Right ventricle myocardium superior (tissue), 1 donor: ENCODE data around the gene CNIH2. TPM values are rescaled to one million over a fixed set of nuclear protein-coding genes. Genes with fewer than 3 reads are reported as not detected.
"Not testable (repeated sequence)": the region's sequence is repeated elsewhere in the genome, so short reads cannot be mapped to it uniquely, and the experiment has no call there.

Experiments used
- ATAC-seq: fragments of 200-7000 bp; cut with Tn5 transposase; one replicate; pipeline ENCODE4 v1.9.1; 2020; ENCODE audit warnings: mild to moderate bottlenecking; ENCODE audit not compliant: poor library complexity
- DNase-seq: peaks from one replicate; pipeline ENCODE4 v3.0.0-alpha.2; 2020
- intact Hi-C: fragments of 100-400 bp; cut with DNase I; formaldehyde crosslinking; loops from one replicate; pipeline ENCODE4 v1.11.2; 2022
- total RNA-seq: library from RNA; stranded (reverse); fragmentation: NEBNext Ultra II Directional; extraction: Animal tissue kit (Norgen Biotek cat#: 25700); gene quantifications from one replicate; pipeline ENCODE4 v1.2.1, GENCODE V29; 2021
- donor health status: DM: no; HTN: yes; CAD: no; lungs with severe emphysema.

The CNIH2 gene
- total RNA-seq, 1 donor from 2014 or later = not detected

- intact Hi-C loops = no loop called here
- ATAC-seq = peak; percentile 70
- DNase-seq = no peak
Measured at GRCh38 chr11:66299186-66299585, 21.2 kb downstream of the CNIH2 start.

- DNase-seq = no peak
- intact Hi-C loops = no loop called here
- ATAC-seq = no peak
Measured at GRCh38 chr11:66302656-66303055, 24.7 kb downstream of the CNIH2 start.

- DNase-seq = no peak
- no peak for ATAC-seq
- intact Hi-C loops = no loop called here
Measured at GRCh38 chr11:66309475-66309874, 31.5 kb downstream of the CNIH2 start.

- DNase-seq (no peak), ATAC-seq (no peak)
- intact Hi-C loops = loop anchor here (2.0 to 10.0 kb wide), 2 partner anchors 18 to 74 kb away; no protein-coding TSS in a partner anchor
Measured at GRCh38 chr11:66310324-66310723, 32.3 kb downstream of the CNIH2 start.

GRCh38 chr11:66310803-66311440 lies 32.9 kb downstream of the CNIH2 start:
- not testable (repeated sequence) for DNase-seq, ATAC-seq
- intact Hi-C loops = loop anchor here (2.0 to 10.0 kb wide), 2 partner anchors 18 to 74 kb away; no protein-coding TSS in a partner anchor

- intact Hi-C loops = loop anchor here (2.0 to 10.0 kb wide), 2 partner anchors 17 to 73 kb away; no protein-coding TSS in a partner anchor
- DNase-seq = no peak
- no peak for ATAC-seq
Measured at GRCh38 chr11:66311470-66311964, 33.5 kb downstream of the CNIH2 start.

- peak; percentile 84 for ATAC-seq
- intact Hi-C loops = loop anchor here (2.0 to 10.0 kb wide), 2 partner anchors 17 to 73 kb away; no protein-coding TSS in a partner anchor
- peak; percentile 96 for DNase-seq
Measured at GRCh38 chr11:66311965-66312548, 34.1 kb downstream of the CNIH2 start.

GRCh38 chr11:66312549-66313320 lies 34.8 kb downstream of the CNIH2 start:
- intact Hi-C loops = loop anchor here (10.0 kb wide), 1 partner anchor 72 kb away; no protein-coding TSS in a partner anchor
- ATAC-seq = peak; percentile 82
- DNase-seq = peak; percentile 100

GRCh38 chr11:66313321-66314185 lies 35.6 kb downstream of the CNIH2 start:
- DNase-seq = peak; percentile 67
- no peak for ATAC-seq
- intact Hi-C loops = loop anchor here (10.0 kb wide), 1 partner anchor 71 kb away; no protein-coding TSS in a partner anchor

- intact Hi-C loops = loop anchor here (10.0 kb wide), 1 partner anchor 71 kb away; no protein-coding TSS in a partner anchor
- no peak for DNase-seq
- no peak for ATAC-seq
Measured at GRCh38 chr11:66314186-66314501, 36.2 kb downstream of the CNIH2 start.

GRCh38 chr11:66314561-66315497 lies 36.9 kb downstream of the CNIH2 start:
- intact Hi-C loops = loop anchor here (10.0 kb wide), 1 partner anchor 70 kb away; no protein-coding TSS in a partner anchor
- ATAC-seq = no peak
- DNase-seq = no peak

GRCh38 chr11:66315498-66315885 lies 37.5 kb downstream of the CNIH2 start:
- ATAC-seq = no peak
- no peak for DNase-seq
- intact Hi-C loops = loop anchor here (10.0 kb wide), 1 partner anchor 69 kb away; no protein-coding TSS in a partner anchor

- no peak for ATAC-seq
- DNase-seq = no peak
- intact Hi-C loops = loop anchor here (10.0 kb wide), 1 partner anchor 69 kb away; no protein-coding TSS in a partner anchor
Measured at GRCh38 chr11:66315921-66316811, 38.2 kb downstream of the CNIH2 start.

GRCh38 chr11:66316849-66317251 lies 38.9 kb downstream of the CNIH2 start, which contains the start of gene CD248:
TSS of gene CD248 (minus strand) at chr11:66317044. CDS start at chr11:66317027, 17 bp downstream.
- DNase-seq (peak; percentile 91), ATAC-seq (peak; percentile 64)
- intact Hi-C loops = loop anchor here (10.0 kb wide), 1 partner anchor 68 kb away; no protein-coding TSS in a partner anchor

GRCh38 chr11:66317322-66317722 lies 39.3 kb downstream of the CNIH2 start:
- ATAC-seq (peak; percentile 35), DNase-seq (peak; percentile 76)
- intact Hi-C loops = loop anchor here (10.0 kb wide), 1 partner anchor 67 kb away; no protein-coding TSS in a partner anchor
